IMR-90 (cell line): ENCODE data around the gene KCTD19. TPM values are rescaled to one million over a fixed set of nuclear protein-coding genes. Genes with fewer than 3 reads are reported as not detected.
"Not testable (repeated sequence)": the region's sequence is repeated elsewhere in the genome, so short reads cannot be mapped to it uniquely, and the experiment has no call there.

Experiments used
- ATAC-seq: fragments of 200-7000 bp; cut with Tn5 transposase; 2 replicates; pipeline ENCODE4 v1.9.1; 2020; ENCODE audit warnings: low read depth, mild to moderate bottlenecking, moderate library complexity
- BruUV-seq: library from RNA; stranded (reverse); fragments of 400-500 nt; replicated peaks from 2 replicates; lab custom pipeline; 2021; lab: Mats Ljungman, UMichigan
- CTCF ChIA-PET: fragments of 300-600 bp; formaldehyde crosslinking; extraction: SDS; loops from one replicate; lab custom pipeline; 2021; ENCODE audit warnings: antibody characterized with exemption; lab: Yijun Ruan, JAX
- POLR2A ChIA-PET: fragments of 300-600 bp; sonication (Branson Sonifier 250); formaldehyde crosslinking; loops from one replicate; lab custom pipeline; 2022; ENCODE audit warnings: antibody characterized with exemption; ENCODE audit not compliant: unreplicated experiment; lab: Charles Lee
- DNase-seq: peaks from one replicate; pipeline ENCODE4 v3.0.0; 2013
- H2AFZ ChIP-seq: replicated peaks from 2 replicates; pipeline ENCODE3; 2013; ENCODE audit warnings: low read length, mild to moderate bottlenecking; ENCODE audit not compliant: poor library complexity
- H2AK5ac ChIP-seq: 2 replicates; pipeline ENCODE4 v1.6.1; 2013; ENCODE audit warnings: low read depth, low read length, inconsistent platforms
- H2AK9ac ChIP-seq: replicated peaks from 2 replicates; pipeline ENCODE3; 2013; ENCODE audit warnings: mild to moderate bottlenecking, low read depth, low read length, moderate library complexity; ENCODE audit not compliant: poor library complexity
- H2BK120ac ChIP-seq: 2 replicates; pipeline ENCODE4 v1.6.1; 2013; ENCODE audit warnings: low read depth, low read length, inconsistent platforms
- H2BK15ac ChIP-seq: 3 replicates; pipeline ENCODE4 v1.6.1; 2013; ENCODE audit warnings: low read depth, low read length, inconsistent platforms
- H2BK20ac ChIP-seq: 2 replicates; pipeline ENCODE4 v1.6.1; 2013; ENCODE audit warnings: low read depth, mild to moderate bottlenecking, inconsistent platforms, low read length, moderate library complexity
- H2BK5ac ChIP-seq: 2 replicates; pipeline ENCODE4 v1.6.1; 2013; ENCODE audit warnings: mild to moderate bottlenecking, low read depth, low read length, inconsistent platforms; ENCODE audit not compliant: poor library complexity, severe bottlenecking
- H3K14ac ChIP-seq: replicated peaks from 2 replicates; pipeline ENCODE4 v1.6.1; 2013; ENCODE audit warnings: low read depth, low read length, inconsistent platforms
- H3K18ac ChIP-seq: 2 replicates; pipeline ENCODE4 v1.6.1; 2013; ENCODE audit warnings: low read depth, low read length, control low read depth
- H3K23ac ChIP-seq: 2 replicates; pipeline ENCODE4 v1.6.1; 2013; ENCODE audit warnings: low read depth, low read length, inconsistent platforms
- H3K27ac ChIP-seq: 2 replicates; pipeline ENCODE4 v1.5.1; 2013; ENCODE audit warnings: mild to moderate bottlenecking, control low read depth, low read length; ENCODE audit not compliant: insufficient read depth
- H3K27me3 ChIP-seq: 2 replicates; pipeline ENCODE4 v1.6.1; 2013; ENCODE audit warnings: low read length; ENCODE audit not compliant: control insufficient read depth, insufficient read depth
- H3K36me3 ChIP-seq: 2 replicates; pipeline ENCODE4 v1.6.1; 2013; ENCODE audit warnings: low read length, mixed read lengths; ENCODE audit not compliant: control insufficient read depth, insufficient read depth
- H3K4ac ChIP-seq: 2 replicates; pipeline ENCODE4 v1.6.1; 2013; ENCODE audit warnings: low read depth, low read length, inconsistent platforms
- H3K4me1 ChIP-seq: 2 replicates; pipeline ENCODE4 v1.6.1; 2013; ENCODE audit warnings: low read length, mixed read lengths; ENCODE audit not compliant: control insufficient read depth, insufficient read depth
- H3K4me2 ChIP-seq: 2 replicates; pipeline ENCODE4 v1.6.1; 2013; ENCODE audit warnings: low read depth, mild to moderate bottlenecking, control low read depth, low read length, moderate library complexity
- H3K4me3 ChIP-seq: 2 replicates; pipeline ENCODE4 v1.5.1; 2013; ENCODE audit warnings: low read depth, mild to moderate bottlenecking, control low read depth, low read length, moderate library complexity; ENCODE audit not compliant: insufficient read depth
- H3K56ac ChIP-seq: 2 replicates; pipeline ENCODE4 v1.6.1; 2013; ENCODE audit warnings: low read length, inconsistent platforms; ENCODE audit not compliant: insufficient read depth; ENCODE audit errors: extremely low read depth
- H3K79me1 ChIP-seq, 2 experiments: 2 replicates each; pipeline ENCODE4 v1.6.1; 2013; ENCODE audit warnings: low read length in 2 of 2, inconsistent platforms in 1 of 2, low read depth in 1 of 2
- H3K9ac ChIP-seq: 2 replicates; pipeline ENCODE4 v1.6.1; 2013; ENCODE audit warnings: low read depth, low read length, control low read depth
- H3K9me1 ChIP-seq: 2 replicates; pipeline ENCODE4 v1.6.1; 2013; ENCODE audit warnings: low read length, inconsistent platforms; ENCODE audit not compliant: insufficient read depth
- H3K9me3 ChIP-seq: 2 replicates; pipeline ENCODE4 v1.6.1; 2013; ENCODE audit warnings: low read length; ENCODE audit not compliant: control insufficient read depth, insufficient read depth
- H4K20me1 ChIP-seq: 2 replicates; pipeline ENCODE4 v1.6.1; 2013; ENCODE audit warnings: low read length, inconsistent platforms; ENCODE audit not compliant: insufficient read depth
- H4K5ac ChIP-seq: 2 replicates; pipeline ENCODE4 v1.6.1; 2013; ENCODE audit warnings: mild to moderate bottlenecking, low read depth, low read length, control low read depth
- H4K8ac ChIP-seq, 2 experiments: 2 replicates each; pipeline ENCODE4 v1.6.1; 2013; ENCODE audit warnings: low read depth in 2 of 2, low read length in 2 of 2, control low read depth in 1 of 2, inconsistent platforms in 1 of 2
- H4K91ac ChIP-seq: 2 replicates; pipeline ENCODE4 v1.6.1; 2013; ENCODE audit warnings: low read depth, low read length, inconsistent platforms; ENCODE audit not compliant: insufficient read depth
- CEBPB ChIP-seq: IDR thresholded peaks from 2 replicates; pipeline ENCODE4 v1.6.1; 2012; ENCODE audit warnings: low read depth, low read length, improper control_type of control experiment
- CHD1 ChIP-seq: IDR thresholded peaks from 2 replicates; pipeline ENCODE4 v1.6.1; 2012; ENCODE audit warnings: low read depth, low read length, improper control_type of control experiment
- MAZ ChIP-seq: IDR thresholded peaks from 2 replicates; pipeline ENCODE4 v1.6.1; 2012; ENCODE audit warnings: low read depth, mild to moderate bottlenecking, low read length, improper control_type of control experiment, moderate library complexity, borderline replicate concordance
- NFE2L2 ChIP-seq: fragments of 150-350 bp; IDR thresholded peaks from 2 replicates; pipeline ENCODE4 v1.6.1; 2016; ENCODE audit warnings: low read depth, mild to moderate bottlenecking, low read length
- RFX5 ChIP-seq: IDR thresholded peaks from 2 replicates; pipeline ENCODE4 v1.8.0; 2012; ENCODE audit warnings: low read depth, mild to moderate bottlenecking, low read length, moderate library complexity
- SMC3 ChIP-seq: fragments of 150-350 bp; IDR thresholded peaks from 2 replicates; pipeline ENCODE4 v1.6.1; 2016; ENCODE audit warnings: low read depth, mild to moderate bottlenecking, antibody characterized with exemption, low read length, moderate library complexity
- WGBS, 2 experiments: methylation state at CpG; one replicate each; pipeline versions ENCODE4 v1.1.5 to v1.1.7; 2013; ENCODE audit warnings: missing lambda C conversion rate in 2 of 2; ENCODE audit not compliant: insufficient read length in 1 of 2; ENCODE audit errors: extremely low coverage in 2 of 2; 5-methylcytosine and 5-hydroxymethylcytosine counted together
- dilution Hi-C: fragments of 300-500 bp; cut with HindIII; formaldehyde crosslinking; loops from one replicate; pipeline ENCODE4 v1.14.3; 2018; ENCODE audit warnings: low sequenced_read_pairs; ENCODE audit not compliant: unreplicated experiment
- in situ Hi-C: fragments of 300-500 bp; cut with MboI; formaldehyde crosslinking; loops from 3 replicates; pipeline ENCODE4 v1.14.3; 2019; ENCODE audit warnings: low sequenced_read_pairs, inconsistent platforms, mixed read lengths
- intact Hi-C: fragments of 100-400 bp; cut with micrococcal nuclease; formaldehyde crosslinking; loops from 2 replicates; pipeline ENCODE4 v1.10.0; 2022
- polyA plus RNA-seq, 3 experiments: library from polyadenylated mRNA; depleted of rRNA; stranded (reverse); fragments of >200 nt; gene quantifications; 2 replicates each; pipeline ENCODE4 v1.2.3, GENCODE V29; 2012; ENCODE audit warnings: low replicate concordance in 1 of 3
- total RNA-seq: library from RNA; depleted of rRNA; stranded (reverse); fragments of >200 nt; gene quantifications from 2 replicates; pipeline ENCODE4 v1.2.3, GENCODE V29; 2012
- TF ChIP-seq, protein P1 (sequence below): fragments of 150-350 bp; IDR thresholded peaks from 2 replicates; pipeline ENCODE4 v1.6.1; 2017; ENCODE audit warnings: mild to moderate bottlenecking, antibody characterized with exemption, low read length, low read depth

The KCTD19 gene
- total and polyA plus RNA-seq, 2 of the 4 experiments (the other 2 are of a cell fraction): under 0.01 to 0.07 TPM

DNA sequence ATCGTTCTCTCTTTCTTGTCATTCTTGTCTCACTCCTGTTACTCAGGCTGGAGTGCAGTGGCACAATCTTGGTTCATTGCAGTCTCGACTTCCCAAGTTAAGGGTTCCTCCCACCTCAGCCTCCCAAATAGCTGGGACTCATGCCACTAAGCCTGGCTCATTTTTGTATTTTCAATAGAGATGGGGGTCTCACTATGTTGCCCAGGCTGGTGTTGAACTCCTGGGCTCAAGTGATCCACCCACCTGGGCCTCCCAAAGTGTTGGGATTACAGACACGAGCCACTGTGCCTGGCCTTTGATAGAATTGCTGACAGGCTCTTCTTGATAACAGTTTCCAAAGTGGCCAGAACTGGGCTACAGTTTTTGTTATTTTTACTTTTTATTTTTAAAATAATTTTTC, 34.5 kb upstream of the KCTD19 start:
- no peak overlapping the region for H2BK20ac ChIP-seq
- H2BK5ac ChIP-seq: no peak overlapping the region
- no peaks in the 10 kb centered on the region for H3K4me1 ChIP-seq
- CTCF ChIA-PET: no interaction called here
- no peaks in the 10 kb centered on the region for H4K20me1 ChIP-seq
- H2AK5ac ChIP-seq: no peak overlapping the region
- no peak overlapping the region for H2AFZ ChIP-seq
- WGBS, 2 experiments: no CpG with 5 or more reads among the region's 3 CpGs
- dilution Hi-C loops (no loop called here), intact Hi-C loops (no loop called here), in situ Hi-C loops (no loop called here)
- no peak overlapping the region for H3K27ac ChIP-seq
- H3K27me3 ChIP-seq: peaks cover 42% of the 10 kb centered on the region
- no peak overlapping the region for H3K56ac ChIP-seq
- H3K9me3 ChIP-seq: no peaks in the 10 kb centered on the region
- BruUV-seq: no TSS peak
- ATAC-seq (no peak), DNase-seq (no peak)
- no peak overlapping the region for H3K4me3 ChIP-seq
- no peak overlapping the region for H3K4ac ChIP-seq
- no peak overlapping the region for H3K23ac ChIP-seq
- no peak overlapping the region for H4K5ac ChIP-seq
- no peak overlapping the region for H2AK9ac ChIP-seq
- no peak overlapping the region for H3K9ac ChIP-seq
- no peaks in the 10 kb centered on the region for H3K36me3 ChIP-seq
- H2BK15ac ChIP-seq: no peak overlapping the region
- no peak overlapping the region for H3K18ac ChIP-seq
- POLR2A ChIA-PET: no interaction called here
- no peak for TF ChIP-seq CEBPB
- TF ChIP-seq CHD1: no peak
- TF ChIP-seq, protein P1, sequence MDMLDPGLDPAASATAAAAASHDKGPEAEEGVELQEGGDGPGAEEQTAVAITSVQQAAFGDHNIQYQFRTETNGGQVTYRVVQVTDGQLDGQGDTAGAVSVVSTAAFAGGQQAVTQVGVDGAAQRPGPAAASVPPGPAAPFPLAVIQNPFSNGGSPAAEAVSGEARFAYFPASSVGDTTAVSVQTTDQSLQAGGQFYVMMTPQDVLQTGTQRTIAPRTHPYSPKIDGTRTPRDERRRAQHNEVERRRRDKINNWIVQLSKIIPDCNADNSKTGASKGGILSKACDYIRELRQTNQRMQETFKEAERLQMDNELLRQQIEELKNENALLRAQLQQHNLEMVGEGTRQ: no peak
- no peak for TF ChIP-seq MAZ
- TF ChIP-seq NFE2L2: no peak
- TF ChIP-seq SMC3: no peak
- no peak for TF ChIP-seq RFX5
- no peak overlapping the region for H4K8ac ChIP-seq
- H3K9me1 ChIP-seq: no peaks in the 10 kb centered on the region
- no peak overlapping the region for H4K91ac ChIP-seq
- no peak overlapping the region for H3K14ac ChIP-seq
- H3K4me2 ChIP-seq: no peak overlapping the region
- no peaks in the 10 kb centered on the region for H3K79me1 ChIP-seq
- H2BK120ac ChIP-seq: no peak overlapping the region

DNA sequence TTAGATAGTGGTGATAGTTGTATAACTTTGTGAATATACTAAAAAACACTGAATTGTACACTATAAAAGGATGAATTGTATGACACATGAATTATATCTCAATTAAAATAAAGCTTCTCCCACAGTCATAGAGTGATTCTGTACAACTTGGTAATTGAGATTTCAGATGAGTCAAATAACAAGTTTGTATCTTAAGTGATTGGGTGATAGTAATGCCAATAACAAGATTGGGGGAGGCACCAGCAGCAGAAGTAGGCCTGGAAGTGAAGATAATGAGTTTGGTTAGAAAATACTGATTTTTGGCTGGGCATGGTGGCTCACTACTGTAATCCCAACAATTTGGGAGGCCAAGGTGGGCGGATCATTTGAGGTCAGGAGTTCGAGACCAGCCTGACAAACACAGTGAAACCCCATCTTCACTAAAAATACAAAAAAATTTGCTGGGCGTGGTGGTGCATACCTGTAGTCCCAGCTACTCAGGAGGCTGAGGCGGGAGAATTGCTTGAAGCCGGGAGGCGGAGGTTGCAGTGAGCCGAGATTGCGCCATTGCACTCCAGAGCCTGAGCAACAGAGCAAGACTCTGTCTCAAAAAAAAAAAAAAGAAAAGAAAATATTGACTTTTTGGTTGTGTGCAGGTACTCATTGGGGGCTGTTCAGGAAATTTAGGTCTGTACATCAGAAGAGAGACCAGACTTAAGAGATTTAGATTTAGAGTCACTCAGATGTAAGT, 33.2 kb upstream of the KCTD19 start:
- H4K5ac ChIP-seq, H3K4ac ChIP-seq, ATAC-seq, dilution Hi-C loops, DNase-seq, H2BK15ac ChIP-seq, H3K23ac ChIP-seq, H3K4me1 ChIP-seq, H4K91ac ChIP-seq, intact Hi-C loops, H2BK20ac ChIP-seq, H3K36me3 ChIP-seq, H3K18ac ChIP-seq, H3K4me3 ChIP-seq, in situ Hi-C loops, H3K4me2 ChIP-seq, H4K20me1 ChIP-seq, CTCF ChIA-PET, H4K8ac ChIP-seq, H2AK5ac ChIP-seq, H3K9me1 ChIP-seq, H3K79me1 ChIP-seq, H3K56ac ChIP-seq, H3K9me3 ChIP-seq, BruUV-seq, H3K14ac ChIP-seq, H2AFZ ChIP-seq, H2BK120ac ChIP-seq, H3K9ac ChIP-seq, POLR2A ChIA-PET, H2AK9ac ChIP-seq, H3K27ac ChIP-seq, H2BK5ac ChIP-seq: not testable (repeated sequence)
- WGBS, 2 experiments: 100% methylated on average over 3 of the region's 8 CpGs; no CpG with 5 or more reads in 1 of the 2 experiments
- H3K27me3 ChIP-seq: peaks cover 39% of the 10 kb centered on the region
